GM18507 (cell line): Measurements from ENCODE around the gene CLEC11A.
"Not testable (repeated sequence)": the region's sequence is repeated elsewhere in the genome, so short reads cannot be mapped to it uniquely, and the experiment has no call there.

ENCODE experiments used
- DNase-seq: peaks from one replicate; pipeline ENCODE4 v3.0.0; 2011; ENCODE audit warnings: low read depth; ENCODE audit not compliant: insufficient read length; ENCODE audit errors: extremely low spot score
- FAIRE-seq: peaks from 2 replicates; lab custom pipeline; 2011; peaks lifted over from hg19 to GRCh38; lab: Jason Lieb, UNC

The CLEC11A gene

GRCh38 chr19:50720921-50721381, 2.2 kb upstream of the CLEC11A start:
- FAIRE-seq (no peak), DNase-seq (no peak)

GRCh38 chr19:50721441-50722137, 1.6 kb upstream of the CLEC11A start:
- DNase-seq (no peak), FAIRE-seq (no peak)

GRCh38 chr19:50722201-50723013, 757 bp upstream of the CLEC11A start:
- DNase-seq = no peak

GRCh38 chr19:50723735-50724521, 764 bp downstream of the CLEC11A start:
- DNase-seq (no peak), FAIRE-seq (no peak)

More at GRCh38 chr19:50722201-50723013, 757 bp upstream of the CLEC11A start:
- no peak for FAIRE-seq

GRCh38 chr19:50724522-50725217, 1.5 kb downstream of the CLEC11A start:
- FAIRE-seq = peak; percentile 96
- DNase-seq = peak; percentile 96

GRCh38 chr19:50725218-50725910, 2.2 kb downstream of the CLEC11A start:
- FAIRE-seq (no peak), DNase-seq (no peak)

- DNase-seq (no peak), FAIRE-seq (no peak)
Observed at GRCh38 chr19:50725911-50726230, 2.7 kb downstream of the CLEC11A start.

- no peak for DNase-seq
- no peak for FAIRE-seq
Observed at GRCh38 chr19:50728084-50728737, 5.0 kb downstream of the CLEC11A start.

GRCh38 chr19:50729894-50730293, 6.7 kb downstream of the CLEC11A start:
- DNase-seq = no peak
- no peak for FAIRE-seq

GRCh38 chr19:50735869-50736268, 12.7 kb downstream of the CLEC11A start:
- FAIRE-seq = no peak
- DNase-seq = no peak

GRCh38 chr19:50736338-50736737, 13.2 kb downstream of the CLEC11A start:
- FAIRE-seq (no peak), DNase-seq (no peak)

- no peak for FAIRE-seq
- DNase-seq = no peak
Observed at GRCh38 chr19:50739132-50739913, 16.2 kb downstream of the CLEC11A start.

- DNase-seq (no peak), FAIRE-seq (no peak)
Observed at GRCh38 chr19:50739914-50740426, 16.8 kb downstream of the CLEC11A start.

- no peak for DNase-seq
- no peak for FAIRE-seq
Observed at GRCh38 chr19:50741179-50741933, 18.2 kb downstream of the CLEC11A start.

- no peak for FAIRE-seq
- no peak for DNase-seq
Observed at GRCh38 chr19:50743537-50743936, 20.4 kb downstream of the CLEC11A start.

- DNase-seq (no peak), FAIRE-seq (no peak)
Observed at GRCh38 chr19:50745221-50745620, 22.1 kb downstream of the CLEC11A start.

- not testable (repeated sequence) for FAIRE-seq, DNase-seq
Observed at GRCh38 chr19:50747141-50747540, 24.0 kb downstream of the CLEC11A start.
